Subcutaneous abdominal adipose tissue (tissue), 5 donors: Measurements from ENCODE around the gene ZNF276.
"Not testable (repeated sequence)": the region's sequence is repeated elsewhere in the genome, so short reads cannot be mapped to it uniquely, and the experiment has no call there.

Source experiments
- H3K27ac ChIP-seq: one replicate; pipeline ENCODE4 v1.7.0; 2013; ENCODE audit warnings: low read depth, mild to moderate bottlenecking, inconsistent platforms, low read length, moderate library complexity
- H3K27me3 ChIP-seq, 5 donors: one replicate each; pipeline ENCODE4 v1.7.0; 2013; ENCODE audit warnings: low read length in 5 of 5, inconsistent platforms in 1 of 5; ENCODE audit not compliant: control insufficient read depth in 5 of 5, insufficient read depth in 4 of 5
- H3K36me3 ChIP-seq, 5 donors: one replicate each; pipeline ENCODE4 v1.7.0; 2013; ENCODE audit warnings: low read length in 5 of 5; ENCODE audit not compliant: control insufficient read depth in 5 of 5, insufficient read depth in 5 of 5
- H3K4me1 ChIP-seq, 5 donors: one replicate each; pipeline ENCODE4 v1.7.0; 2013; ENCODE audit warnings: low read length in 5 of 5, mild to moderate bottlenecking in 3 of 5, moderate library complexity in 1 of 5; ENCODE audit not compliant: control insufficient read depth in 5 of 5, insufficient read depth in 5 of 5
- H3K4me3 ChIP-seq, 5 donors: one replicate each; pipeline ENCODE4 v1.7.0; 2013; ENCODE audit warnings: low read length in 5 of 5, low read depth in 1 of 5
- H3K9ac ChIP-seq, 5 donors: one replicate each; pipeline ENCODE4 v1.7.0; 2013; ENCODE audit warnings: low read length in 5 of 5, mild to moderate bottlenecking in 4 of 5, moderate library complexity in 3 of 5
- H3K9me3 ChIP-seq, 5 donors: one replicate each; pipeline ENCODE4 v1.7.0; 2013; ENCODE audit warnings: low read length in 5 of 5; ENCODE audit not compliant: control insufficient read depth in 5 of 5
- donor health status: healthy.
- donor health status: healthy.
- donor health status: healthy.
- donor health status: healthy.
- donor health status: healthy.

ZNF276 gene

DNA sequence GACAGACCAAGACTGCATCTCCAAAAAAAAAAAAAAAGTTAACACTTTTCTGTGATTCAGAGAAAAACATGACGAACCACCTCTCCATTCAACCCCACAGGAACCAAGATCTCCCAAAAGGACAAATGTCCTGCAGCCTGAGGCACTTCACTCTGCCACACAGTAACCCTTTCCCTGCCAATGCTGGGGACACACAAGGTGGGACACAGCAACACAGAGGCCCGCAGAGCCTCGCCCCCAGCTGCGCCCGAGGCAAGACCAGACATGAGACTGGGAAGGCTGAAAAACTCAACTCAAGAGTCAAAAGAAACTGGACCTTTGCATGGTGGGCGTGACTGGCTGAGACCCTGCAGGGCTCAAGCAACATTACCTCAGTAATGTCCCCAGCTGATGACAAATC is 61.2 kb downstream of the ZNF276 start:
- Histone ChIP-seq H3K9ac (no peak overlapping the region), H3K27me3 (no peaks in the 10 kb centered on the region), H3K4me1 (no peaks in the 10 kb centered on the region), H3K9me3 (no peaks in the 10 kb centered on the region), H3K27ac (no peak overlapping the region), H3K4me3 (no peak overlapping the region), H3K36me3 (no peaks in the 10 kb centered on the region)

DNA sequence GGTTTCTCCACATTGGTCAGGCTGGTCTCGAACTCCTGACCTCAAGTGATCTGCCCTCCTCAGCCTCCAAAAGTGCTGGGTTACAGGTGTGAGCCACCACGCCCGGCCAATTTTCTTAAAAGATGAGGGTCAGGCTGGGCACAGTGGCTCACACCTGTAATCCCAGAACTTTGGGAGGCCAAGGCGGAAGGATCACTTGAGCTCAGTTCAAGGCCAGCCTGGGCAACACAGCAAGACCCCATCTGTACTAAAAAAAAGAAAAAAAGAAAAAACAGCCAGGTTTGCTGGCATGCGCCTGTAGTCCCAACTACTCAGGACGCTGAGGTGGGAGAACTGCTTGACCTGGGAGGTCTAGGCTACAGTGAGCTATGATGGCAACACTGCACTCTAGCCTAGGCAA is 62.6 kb downstream of the ZNF276 start:
- H3K4me3 ChIP-seq, H3K4me1 ChIP-seq, H3K27ac ChIP-seq, H3K9ac ChIP-seq, H3K27me3 ChIP-seq, H3K9me3 ChIP-seq, H3K36me3 ChIP-seq: not testable (repeated sequence)

DNA sequence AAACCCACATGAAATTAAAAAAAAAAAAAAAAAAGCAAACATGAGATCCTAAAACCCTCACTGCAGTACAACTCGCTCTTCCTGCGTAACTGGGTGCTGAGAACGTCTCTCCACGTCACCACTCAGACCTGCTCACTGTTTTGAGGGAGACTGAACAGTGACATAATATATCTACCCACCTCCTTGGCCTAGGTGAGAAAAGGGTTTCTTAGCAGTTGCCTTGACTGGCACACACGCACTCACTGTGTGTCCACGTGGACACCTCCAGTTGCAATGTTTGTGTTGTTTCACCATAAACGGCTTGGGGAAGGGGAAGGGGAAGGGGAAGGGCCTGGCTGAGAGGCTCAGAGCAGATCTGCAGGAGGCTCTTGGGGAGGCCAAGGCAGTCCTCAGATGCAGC is 63.1 kb downstream of the ZNF276 start:
- Histone ChIP-seq H3K36me3 (no peaks in the 10 kb centered on the region), H3K4me3 (no peak overlapping the region), H3K9me3 (no peaks in the 10 kb centered on the region), H3K9ac (no peak overlapping the region), H3K27ac (no peak overlapping the region), H3K27me3 (no peaks in the 10 kb centered on the region), H3K4me1 (no peaks in the 10 kb centered on the region)

DNA sequence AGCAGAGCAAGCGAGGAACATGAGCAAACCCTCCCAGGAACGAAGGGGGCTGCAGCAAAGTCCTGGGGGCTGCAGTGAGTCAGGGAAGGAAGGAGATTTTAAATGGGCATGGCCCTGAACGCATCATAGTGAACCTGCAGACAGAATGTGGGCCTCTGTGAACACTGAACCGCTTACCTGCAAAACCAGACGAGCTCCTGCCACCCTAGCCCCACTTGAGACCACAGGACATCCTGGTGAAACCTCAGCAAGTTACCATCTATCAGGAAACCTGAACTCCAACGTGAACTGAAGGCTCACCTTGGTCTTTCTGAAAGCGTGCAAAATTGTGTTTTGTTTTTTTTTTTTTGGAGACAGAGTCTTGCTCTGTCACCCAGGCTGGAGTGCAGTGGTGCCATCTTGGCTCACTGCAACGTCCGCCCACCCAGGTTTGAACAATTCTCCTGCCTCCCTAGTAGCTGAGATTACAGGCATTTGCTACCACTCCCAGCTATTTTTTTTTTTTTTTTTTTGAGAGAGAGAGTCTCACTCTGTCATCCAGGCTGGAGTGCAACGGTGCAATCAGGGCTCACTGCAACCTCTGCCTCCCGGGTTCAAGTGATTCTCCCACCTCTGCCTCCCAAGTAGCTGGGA is 64.3 kb downstream of the ZNF276 start:
- Histone ChIP-seq H3K27me3 (no peaks in the 10 kb centered on the region), H3K27ac (no peak overlapping the region), H3K4me3 (no peak overlapping the region), H3K9me3 (no peaks in the 10 kb centered on the region), H3K4me1 (no peaks in the 10 kb centered on the region), H3K9ac (no peak overlapping the region), H3K36me3 (no peaks in the 10 kb centered on the region)

DNA sequence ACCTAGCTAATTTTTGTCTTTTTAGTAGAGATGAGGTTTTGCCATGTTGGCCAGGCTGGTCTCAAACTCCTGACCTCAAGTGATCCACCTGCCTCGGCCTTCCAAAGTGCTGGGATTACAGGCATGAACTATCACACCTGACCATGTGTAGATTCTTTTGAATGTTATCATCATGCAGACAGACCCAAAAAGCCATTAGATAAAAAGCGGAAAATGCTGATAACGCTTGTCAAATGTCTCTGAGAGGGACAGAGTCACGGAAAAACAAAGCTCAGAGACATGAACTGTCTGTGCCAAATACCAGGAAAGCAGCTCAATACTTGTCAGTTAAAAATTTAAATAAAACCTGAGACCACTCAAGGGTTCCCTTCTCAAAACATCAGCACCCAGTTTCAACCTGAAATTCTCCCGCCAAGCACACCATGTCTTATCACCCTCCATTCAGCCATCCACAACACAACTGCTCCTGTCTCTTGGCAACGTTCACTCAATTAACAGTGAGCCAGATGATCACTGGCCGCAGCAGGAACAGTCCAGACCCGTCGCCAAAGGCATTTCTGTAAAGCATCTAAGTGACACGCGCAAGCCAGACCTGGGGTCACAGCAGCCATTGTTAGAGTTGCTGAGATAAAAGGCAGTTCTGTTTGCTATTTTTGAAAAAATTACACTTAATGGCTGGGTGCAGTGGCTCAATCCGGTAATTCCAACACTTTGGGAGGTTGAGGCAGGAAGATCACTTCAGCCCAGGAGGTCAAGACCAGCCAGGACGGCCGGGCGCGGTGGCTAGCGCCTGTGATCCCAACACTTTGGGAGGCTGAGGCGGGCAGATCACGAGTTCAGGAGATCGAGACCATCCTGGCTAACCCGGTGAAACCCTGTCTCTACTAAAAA is 65.4 kb downstream of the ZNF276 start:
- no peak overlapping the region for H3K4me3 ChIP-seq
- H3K4me1 ChIP-seq, result no peaks in the 10 kb centered on the region
- H3K9ac ChIP-seq, result no peak overlapping the region
- no peaks in the 10 kb centered on the region for H3K27me3 ChIP-seq
- H3K9me3 ChIP-seq, result no peaks in the 10 kb centered on the region
- H3K36me3 ChIP-seq, result no peaks in the 10 kb centered on the region
- no peak overlapping the region for H3K27ac ChIP-seq

DNA sequence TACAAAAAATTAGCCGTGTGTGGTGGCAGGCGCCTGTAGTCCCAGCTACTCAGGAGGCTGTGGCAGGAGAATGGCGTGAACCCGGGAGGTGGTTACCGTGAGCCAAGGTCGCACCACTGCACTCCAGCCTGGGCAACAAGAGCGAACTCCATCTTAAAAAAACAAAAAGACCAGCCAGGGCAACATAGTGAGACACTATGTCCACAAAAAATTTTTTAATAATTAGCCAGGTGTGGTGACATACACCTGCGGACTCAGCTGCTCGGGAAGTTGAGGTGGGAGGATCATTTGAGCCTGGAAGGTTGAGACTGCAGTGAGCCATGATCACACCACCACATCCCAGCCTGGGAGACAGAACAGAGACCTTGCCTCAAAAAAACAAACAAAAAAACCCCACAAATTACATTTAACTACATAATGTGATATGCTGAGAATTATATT is 66.0 kb downstream of the ZNF276 start:
- H3K27me3 ChIP-seq, result no peaks in the 10 kb centered on the region
- H3K27ac ChIP-seq, result no peak overlapping the region
- H3K36me3 ChIP-seq, result no peaks in the 10 kb centered on the region
- H3K9ac ChIP-seq, result no peak overlapping the region
- no peaks in the 10 kb centered on the region for H3K9me3 ChIP-seq
- no peaks in the 10 kb centered on the region for H3K4me1 ChIP-seq
- no peak overlapping the region for H3K4me3 ChIP-seq
